ENCODE measurements around the gene SLPI. TPM values are rescaled to one million over a fixed set of nuclear protein-coding genes. Genes with fewer than 3 reads are reported as not detected.

SLPI gene
- total and polyA plus RNA-seq, 2 donors from 2014 or later = 105 to 3,615 TPM

- Histone ChIP-seq H3K27ac (ENCODE audit: low read depth in 2 of 2, low read length in 2 of 2) (no peak overlapping the region), H3K9me3 (ENCODE audit: control insufficient read depth in 2 of 3, insufficient read depth in 1 of 3, low read length in 3 of 3) (no peaks in the 10 kb centered on the region), H3K4me3 (ENCODE audit: low read length in 3 of 3) (no peak overlapping the region), H3K36me3 (ENCODE audit: control insufficient read depth in 2 of 3, insufficient read depth in 3 of 3, low read length in 3 of 3) (no peaks in the 10 kb centered on the region), H3K9ac (ENCODE audit: low read length in 3 of 3) (no peak overlapping the region), H3K4me1 (ENCODE audit: control insufficient read depth in 2 of 3, insufficient read depth in 2 of 3, low read depth in 1 of 3, low read length in 3 of 3) (no peaks in the 10 kb centered on the region), H3K27me3 (ENCODE audit: control insufficient read depth, insufficient read depth, low read length) (no peaks in the 10 kb centered on the region)
- intact Hi-C loops (cut with DNase I) = no loop called here
- no peak for DNase-seq
- FAIRE-seq = no peak
- TF ChIP-seq CTCF (IDR thresholded peaks at IDR 0.05; ENCODE audit: borderline replicate concordance, extremely low read depth, insufficient read depth) = no peak
These were observed 6.5 kb downstream of the SLPI start for GRCh38 chr20:45247865-45248264.

- intact Hi-C loops (cut with DNase I) = no loop called here
- Histone ChIP-seq H3K27ac (ENCODE audit: low read depth in 2 of 2, low read length in 2 of 2) (no peak overlapping the region), H3K27me3 (ENCODE audit: control insufficient read depth, insufficient read depth, low read length) (no peaks in the 10 kb centered on the region), H3K4me3 (ENCODE audit: low read length in 3 of 3) (no peak overlapping the region), H3K36me3 (ENCODE audit: control insufficient read depth in 2 of 3, insufficient read depth in 3 of 3, low read length in 3 of 3) (no peaks in the 10 kb centered on the region), H3K9me3 (ENCODE audit: control insufficient read depth in 2 of 3, insufficient read depth in 1 of 3, low read length in 3 of 3) (no peaks in the 10 kb centered on the region), H3K9ac (ENCODE audit: low read length in 3 of 3) (no peak overlapping the region), H3K4me1 (ENCODE audit: control insufficient read depth in 2 of 3, insufficient read depth in 2 of 3, low read depth in 1 of 3, low read length in 3 of 3) (no peaks in the 10 kb centered on the region)
- no peak for TF ChIP-seq CTCF (IDR thresholded peaks at IDR 0.05; ENCODE audit: borderline replicate concordance, extremely low read depth, insufficient read depth)
- FAIRE-seq (no peak), DNase-seq (no peak)
These were observed 8.3 kb downstream of the SLPI start for GRCh38 chr20:45246109-45246508.

GRCh38 chr20:45238139-45238538, 16.2 kb downstream of the SLPI start:
- no peak overlapping the region for H3K27ac ChIP-seq (ENCODE audit: low read depth in 2 of 2, low read length in 2 of 2)
- no peak for FAIRE-seq

More at GRCh38 chr20:45238139-45238538, 16.2 kb downstream of the SLPI start:
- intact Hi-C loops (cut with DNase I) = no loop called here
- H3K4me3 ChIP-seq (ENCODE audit: low read length in 3 of 3) = no peak overlapping the region
- H3K9me3 ChIP-seq (ENCODE audit: control insufficient read depth in 2 of 3, insufficient read depth in 1 of 3, low read length in 3 of 3) = peaks cover 0 to 4% (median 0%) of the 10 kb centered on the region in 3 donors
- TF ChIP-seq CTCF (IDR thresholded peaks at IDR 0.05; ENCODE audit: borderline replicate concordance, extremely low read depth, insufficient read depth) = no peak
- H3K9ac ChIP-seq (ENCODE audit: low read length in 3 of 3) = no peak overlapping the region
- H3K27me3 ChIP-seq (ENCODE audit: control insufficient read depth, insufficient read depth, low read length) = no peaks in the 10 kb centered on the region
- DNase-seq = no peak
- no peaks in the 10 kb centered on the region for H3K36me3 ChIP-seq (ENCODE audit: control insufficient read depth in 2 of 3, insufficient read depth in 3 of 3, low read length in 3 of 3)
- no peaks in the 10 kb centered on the region for H3K4me1 ChIP-seq (ENCODE audit: control insufficient read depth in 2 of 3, insufficient read depth in 2 of 3, low read depth in 1 of 3, low read length in 3 of 3)
